Colonic mucosa (tissue), 4 donors: ENCODE data around the gene TMEM132C. TPM values are rescaled to one million over a fixed set of nuclear protein-coding genes. Genes with fewer than 3 reads are reported as not detected.

Source experiments
- DNase-seq: peaks from one replicate; pipeline ENCODE4 v3.0.0-alpha.2; 2020
- H3K27ac ChIP-seq: fragments of 200-600 bp; one replicate; pipeline ENCODE4 v1.8.0; 2021
- H3K27me3 ChIP-seq: fragments of 200-600 bp; one replicate; pipeline ENCODE4 v1.8.0; 2021
- H3K36me3 ChIP-seq: fragments of 200-600 bp; one replicate; pipeline ENCODE4 v1.8.0; 2021
- H3K4me1 ChIP-seq: fragments of 200-600 bp; one replicate; pipeline ENCODE4 v1.8.0; 2021; ENCODE audit warnings: mild to moderate bottlenecking
- H3K4me3 ChIP-seq: fragments of 200-600 bp; one replicate; pipeline ENCODE4 v1.8.0; 2021
- H3K9ac ChIP-seq, 2 donors: one replicate each; pipeline ENCODE4 v1.7.0; 2013; ENCODE audit warnings: control low read depth in 2 of 2, low read depth in 2 of 2, low read length in 2 of 2
- H3K9me3 ChIP-seq: fragments of 200-600 bp; one replicate; pipeline ENCODE4 v1.8.0; 2021
- intact Hi-C: fragments of 100-400 bp; cut with DNase I; formaldehyde crosslinking; loops from one replicate; pipeline ENCODE4 v1.14.1; 2022
- total RNA-seq, 2 donors: library from RNA; stranded (reverse); fragmentation: NEBNext Ultra II Directional in 1 of 2; extraction: Animal tissue kit (Norgen Biotek cat#: 25700) in 1 of 2; gene quantifications; one replicate each; pipeline ENCODE4 v1.2.1, GENCODE V29; 2021
- TF ChIP-seq, protein P1 (sequence below): fragments of 200-600 bp; IDR thresholded peaks from one replicate; pipeline ENCODE4 v1.8.0; 2022; ENCODE audit warnings: antibody characterized with exemption, mild to moderate bottlenecking
- donor health status: healthy.
- donor health status: DM: no; HTN: no; CAD: no.
- donor health status: DM: no; HTN: no; CAD: no.

The TMEM132C gene
- total RNA-seq, 2 donors from 2014 or later = 0.25 to 0.42 TPM

DNA sequence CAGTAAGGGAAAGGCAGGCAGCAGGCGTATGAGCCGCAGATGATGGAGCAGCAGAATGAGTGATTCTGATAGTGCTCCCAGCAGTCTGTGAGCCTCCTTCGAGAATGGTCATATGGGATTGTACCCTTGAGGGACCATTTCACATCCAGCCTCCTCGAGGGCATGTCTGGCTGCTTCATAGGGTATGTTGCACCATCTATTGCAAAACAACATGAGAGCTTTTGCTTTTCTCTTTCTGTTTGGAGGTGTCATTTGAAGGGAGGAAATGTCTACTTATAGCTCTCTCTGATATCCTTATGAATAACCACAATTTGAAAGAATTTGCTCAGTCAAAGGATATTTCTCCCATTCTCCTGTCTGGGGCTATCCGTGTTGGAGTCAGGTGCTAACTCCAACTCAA is 172.8 kb downstream of the TMEM132C start:
- DNase-seq = no peak
- Histone ChIP-seq H3K4me3 (no peak overlapping the region), H3K27ac (no peak overlapping the region), H3K36me3 (no peaks in the 10 kb centered on the region), H3K9me3 (no peaks in the 10 kb centered on the region), H3K9ac (no peak overlapping the region), H3K4me1 (no peaks in the 10 kb centered on the region), H3K27me3 (no peaks in the 10 kb centered on the region)
- TF ChIP-seq, protein P1, sequence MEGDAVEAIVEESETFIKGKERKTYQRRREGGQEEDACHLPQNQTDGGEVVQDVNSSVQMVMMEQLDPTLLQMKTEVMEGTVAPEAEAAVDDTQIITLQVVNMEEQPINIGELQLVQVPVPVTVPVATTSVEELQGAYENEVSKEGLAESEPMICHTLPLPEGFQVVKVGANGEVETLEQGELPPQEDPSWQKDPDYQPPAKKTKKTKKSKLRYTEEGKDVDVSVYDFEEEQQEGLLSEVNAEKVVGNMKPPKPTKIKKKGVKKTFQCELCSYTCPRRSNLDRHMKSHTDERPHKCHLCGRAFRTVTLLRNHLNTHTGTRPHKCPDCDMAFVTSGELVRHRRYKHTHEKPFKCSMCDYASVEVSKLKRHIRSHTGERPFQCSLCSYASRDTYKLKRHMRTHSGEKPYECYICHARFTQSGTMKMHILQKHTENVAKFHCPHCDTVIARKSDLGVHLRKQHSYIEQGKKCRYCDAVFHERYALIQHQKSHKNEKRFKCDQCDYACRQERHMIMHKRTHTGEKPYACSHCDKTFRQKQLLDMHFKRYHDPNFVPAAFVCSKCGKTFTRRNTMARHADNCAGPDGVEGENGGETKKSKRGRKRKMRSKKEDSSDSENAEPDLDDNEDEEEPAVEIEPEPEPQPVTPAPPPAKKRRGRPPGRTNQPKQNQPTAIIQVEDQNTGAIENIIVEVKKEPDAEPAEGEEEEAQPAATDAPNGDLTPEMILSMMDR = no peak
- intact Hi-C loops = no loop called here

DNA sequence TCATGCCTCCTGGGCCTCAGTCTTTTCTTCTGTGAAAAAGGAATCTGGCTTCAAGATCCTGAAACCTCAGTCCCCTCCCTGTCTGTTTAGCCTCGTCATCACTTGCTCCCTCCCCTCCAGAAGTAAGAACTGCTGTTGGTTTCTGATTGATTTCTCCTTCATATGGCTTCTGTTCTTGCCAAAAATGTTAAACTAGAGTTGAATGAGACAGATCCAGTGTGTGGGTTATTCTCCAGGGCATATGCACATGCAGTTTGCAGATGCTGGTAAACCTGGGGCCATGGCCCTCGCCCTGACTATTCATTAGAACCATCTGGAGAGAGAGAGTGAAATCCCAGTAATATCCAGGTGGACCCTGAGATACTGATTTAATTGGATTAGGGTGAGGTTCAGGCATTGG is 175.1 kb downstream of the TMEM132C start:
- Histone ChIP-seq H3K4me3 (no peak overlapping the region), H3K36me3 (no peaks in the 10 kb centered on the region), H3K9ac (no peak overlapping the region), H3K27me3 (no peaks in the 10 kb centered on the region), H3K4me1 (no peaks in the 10 kb centered on the region), H3K27ac (no peak overlapping the region), H3K9me3 (no peaks in the 10 kb centered on the region)
- TF ChIP-seq, protein P1 = no peak
- no peak for DNase-seq
- intact Hi-C loops = no loop called here

DNA sequence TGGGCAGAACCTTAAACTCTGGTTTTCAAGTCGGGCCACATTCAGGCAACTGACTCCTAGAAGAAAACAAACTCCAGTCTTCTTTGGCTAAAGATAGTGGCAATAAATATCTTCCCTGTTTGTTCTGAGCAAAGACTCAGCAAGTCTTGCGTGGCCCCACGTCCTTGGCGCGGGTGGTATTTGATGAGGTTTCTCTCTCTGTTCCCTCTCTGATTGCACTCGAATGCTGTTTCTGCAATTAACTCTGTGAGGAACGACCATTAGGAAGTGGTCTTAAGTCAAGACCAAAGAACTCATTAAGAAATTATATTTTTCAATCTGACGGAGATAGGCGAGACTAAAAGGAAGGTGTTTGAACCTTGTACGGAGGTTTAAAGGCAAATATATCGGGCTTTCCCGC is 177.6 kb downstream of the TMEM132C start:
- no peak overlapping the region for H3K9ac ChIP-seq
- intact Hi-C loops = no loop called here

DNA sequence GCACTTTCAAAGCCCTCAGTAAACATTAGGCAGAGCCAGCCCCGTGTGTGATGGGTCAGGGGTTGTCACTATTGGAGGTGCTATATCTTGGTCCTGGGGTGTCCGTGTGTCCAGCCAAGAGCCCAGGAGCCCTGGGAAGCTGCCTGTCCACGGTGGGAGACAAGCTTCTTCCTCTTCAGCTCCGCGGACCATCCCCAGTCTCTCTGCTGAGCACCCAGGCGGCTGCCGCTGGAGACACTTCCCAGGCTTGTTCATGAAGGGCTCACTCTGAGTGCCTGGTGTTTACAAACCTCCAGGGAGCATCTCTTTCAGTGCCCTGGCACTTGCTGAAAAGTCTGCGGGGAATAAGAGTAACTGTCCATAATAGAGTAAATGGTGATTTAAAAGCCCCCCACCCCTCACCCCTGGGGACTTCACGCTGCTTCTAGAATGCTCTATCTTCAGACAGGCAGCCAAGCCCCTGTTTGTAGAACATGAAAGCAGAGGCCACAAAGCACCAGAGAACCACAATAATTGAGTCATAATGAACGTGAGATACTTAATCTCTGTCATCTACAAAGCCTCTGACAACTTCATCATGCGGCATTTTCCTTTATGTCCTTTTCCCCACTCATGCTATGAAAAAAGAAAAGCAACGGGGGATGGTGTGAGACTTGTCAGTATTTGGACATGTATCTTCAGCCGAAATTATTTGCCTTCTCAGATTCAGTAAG is 178.6 kb downstream of the TMEM132C start:
- Histone ChIP-seq H3K9me3 (no peaks in the 10 kb centered on the region), H3K9ac (no peak overlapping the region), H3K36me3 (no peaks in the 10 kb centered on the region), H3K4me3 (no peak overlapping the region), H3K27ac (no peak overlapping the region), H3K27me3 (no peaks in the 10 kb centered on the region), H3K4me1 (no peaks in the 10 kb centered on the region)
- intact Hi-C loops = no loop called here
- TF ChIP-seq, protein P1 = no peak
- DNase-seq = no peak

More for the DNA sequence above, 177.6 kb downstream of the TMEM132C start:
- Histone ChIP-seq H3K4me1 (no peaks in the 10 kb centered on the region), H3K9me3 (no peaks in the 10 kb centered on the region), H3K4me3 (no peak overlapping the region), H3K27me3 (no peaks in the 10 kb centered on the region), H3K36me3 (no peaks in the 10 kb centered on the region), H3K27ac (no peak overlapping the region)
- DNase-seq = no peak
- TF ChIP-seq, protein P1 = no peak

DNA sequence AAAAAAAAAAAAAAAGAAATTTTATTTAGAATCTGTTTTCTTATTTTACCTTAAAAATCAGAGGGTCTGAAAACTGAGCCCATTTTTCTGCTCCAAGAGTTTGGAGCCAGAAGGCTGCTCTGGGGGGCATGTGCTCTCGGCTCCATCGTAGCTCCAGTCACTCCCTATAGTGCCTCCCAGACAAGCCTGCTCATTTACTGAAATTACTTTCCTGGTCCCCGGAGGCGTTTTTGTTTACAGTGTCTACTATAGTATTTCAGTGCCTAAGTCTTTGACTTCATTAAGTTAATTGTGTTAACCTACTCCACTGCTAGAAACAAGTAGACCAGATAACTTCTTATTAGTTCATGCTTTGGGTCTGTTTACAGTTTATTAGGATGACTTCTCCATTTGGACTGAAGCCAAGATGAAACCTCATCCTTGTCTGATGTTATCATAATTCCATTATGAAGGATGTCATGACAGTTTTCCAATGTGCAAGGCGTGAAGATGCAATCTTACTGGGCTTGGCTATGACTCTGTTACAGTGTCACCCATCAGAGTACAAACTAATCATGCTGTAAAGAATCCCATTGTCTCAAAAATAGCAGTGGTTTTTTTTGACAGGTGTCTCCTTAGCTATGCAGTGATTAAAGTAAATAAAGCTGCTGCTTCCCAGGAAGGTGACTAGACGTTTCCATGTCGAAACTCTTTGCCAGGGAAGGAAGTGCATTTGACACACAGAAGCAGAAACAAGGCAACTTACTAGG is 182.3 kb downstream of the TMEM132C start:
- Histone ChIP-seq H3K27ac (no peak overlapping the region), H3K4me3 (no peak overlapping the region), H3K9ac (no peak overlapping the region), H3K36me3 (no peaks in the 10 kb centered on the region), H3K4me1 (no peaks in the 10 kb centered on the region), H3K9me3 (no peaks in the 10 kb centered on the region), H3K27me3 (no peaks in the 10 kb centered on the region)
- intact Hi-C loops = no loop called here
- DNase-seq = no peak
- TF ChIP-seq, protein P1 = no peak
